ENCODE data around the gene COA1. TPM values are rescaled to one million over a fixed set of nuclear protein-coding genes. Genes with fewer than 3 reads are reported as not detected.
A peak's percentile ranks its signal among the peaks of the same experiment; 100 is the strongest.
"Not testable (repeated sequence)": the region's sequence is repeated elsewhere in the genome, so short reads cannot be mapped to it uniquely, and the experiment has no call there.

The COA1 gene
- polyA plus RNA-seq, 3 donors = 25.6 to 57.8 (median 56.2) TPM

DNA sequence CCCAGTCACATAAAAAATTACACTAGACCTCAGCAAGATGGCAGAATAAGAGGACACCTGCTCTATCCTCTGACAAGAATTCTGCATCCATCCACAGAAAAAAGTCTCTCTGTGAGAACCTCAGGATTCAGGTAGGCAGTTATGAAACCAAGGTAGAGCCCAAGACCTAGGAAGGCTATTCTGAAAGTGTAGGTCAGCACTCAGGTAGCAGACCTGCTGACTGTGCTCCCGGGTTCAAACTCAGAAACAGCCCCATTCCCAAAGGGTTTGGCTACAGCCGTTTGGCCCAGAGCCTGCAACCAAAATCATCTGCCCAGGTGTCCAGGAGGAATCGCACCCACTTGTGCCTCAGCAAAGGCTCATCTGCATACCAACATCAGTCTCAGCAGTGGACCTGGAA is 37.7 kb downstream of the COA1 start:
- Histone ChIP-seq H2AFZ (ENCODE audit: insufficient read depth, low read depth, low read length, poor library complexity, severe bottlenecking) (no peak overlapping the region), H3K79me2 (ENCODE audit: insufficient read depth, low read length) (peaks cover 94% of the 10 kb centered on the region), H3K27ac (ENCODE audit: low read depth in 1 of 2, low read length in 2 of 2) (no peak overlapping the region), H3K4me2 (replicated peaks; ENCODE audit: extremely low read depth, low read length, poor library complexity, severe bottlenecking) (no peak overlapping the region), H3K4me3 (replicated peaks in 1 of 3; ENCODE audit: low read depth in 2 of 3, low read length in 3 of 3) (no peak overlapping the region), H3K9me3 (replicated peaks in 1 of 2; ENCODE audit: control insufficient read depth in 1 of 2, insufficient read depth in 1 of 2, low read length in 2 of 2) (peaks cover 4 to 5% of the 10 kb centered on the region in 2 donors), H3K36me3 (replicated peaks in 1 of 2; ENCODE audit: control insufficient read depth in 1 of 2, insufficient read depth in 2 of 2, low read length in 2 of 2) (no peaks in the 10 kb centered on the region), H3K4me1 (ENCODE audit: control insufficient read depth in 1 of 2, insufficient read depth in 2 of 2, low read length in 2 of 2) (no peaks in the 10 kb centered on the region), H3K27me3 (ENCODE audit: control insufficient read depth in 2 of 2, insufficient read depth in 2 of 2, low read length in 2 of 2) (no peaks in the 10 kb centered on the region), H4K20me1 (ENCODE audit: insufficient read depth, low read length) (peaks cover 54% of the 10 kb centered on the region), H3K9ac (ENCODE audit: insufficient read depth, low read length, poor library complexity, severe bottlenecking) (no peak overlapping the region)
- Mint-ChIP-seq H3K27me3 (ENCODE audit: low read depth in 3 of 3) (peaks cover 0 to 3% (median 0%) of the 10 kb centered on the region in 3 donors), H3K4me3 (no peak overlapping the region), H3K9me3 (peaks cover 0 to 9% (median 4%) of the 10 kb centered on the region in 7 donors), H3K36me3 (peaks cover 8 to 11% of the 10 kb centered on the region in 2 donors), H3K27ac (no peak overlapping the region), H3K4me1 (peaks cover 2% of the 10 kb centered on the region)
- TF ChIP-seq, protein P1, sequence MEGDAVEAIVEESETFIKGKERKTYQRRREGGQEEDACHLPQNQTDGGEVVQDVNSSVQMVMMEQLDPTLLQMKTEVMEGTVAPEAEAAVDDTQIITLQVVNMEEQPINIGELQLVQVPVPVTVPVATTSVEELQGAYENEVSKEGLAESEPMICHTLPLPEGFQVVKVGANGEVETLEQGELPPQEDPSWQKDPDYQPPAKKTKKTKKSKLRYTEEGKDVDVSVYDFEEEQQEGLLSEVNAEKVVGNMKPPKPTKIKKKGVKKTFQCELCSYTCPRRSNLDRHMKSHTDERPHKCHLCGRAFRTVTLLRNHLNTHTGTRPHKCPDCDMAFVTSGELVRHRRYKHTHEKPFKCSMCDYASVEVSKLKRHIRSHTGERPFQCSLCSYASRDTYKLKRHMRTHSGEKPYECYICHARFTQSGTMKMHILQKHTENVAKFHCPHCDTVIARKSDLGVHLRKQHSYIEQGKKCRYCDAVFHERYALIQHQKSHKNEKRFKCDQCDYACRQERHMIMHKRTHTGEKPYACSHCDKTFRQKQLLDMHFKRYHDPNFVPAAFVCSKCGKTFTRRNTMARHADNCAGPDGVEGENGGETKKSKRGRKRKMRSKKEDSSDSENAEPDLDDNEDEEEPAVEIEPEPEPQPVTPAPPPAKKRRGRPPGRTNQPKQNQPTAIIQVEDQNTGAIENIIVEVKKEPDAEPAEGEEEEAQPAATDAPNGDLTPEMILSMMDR (IDR thresholded peaks at IDR 0.05) = no peak
- DNase-seq = no peak
- 97% methylated on average over 3 of the region's 3 CpGs for WGBS (ENCODE audit: insufficient coverage)
- intact Hi-C loops (cut with micrococcal nuclease) = no loop called here

GRCh38 chr7:43689115-43689514 is 40.2 kb downstream of the COA1 start:
- H3K36me3 ChIP-seq (replicated peaks in 1 of 2; ENCODE audit: control insufficient read depth in 1 of 2, insufficient read depth in 2 of 2, low read length in 2 of 2) = no peaks in the 10 kb centered on the region
- H4K20me1 ChIP-seq (ENCODE audit: insufficient read depth, low read length) = peaks cover 43% of the 10 kb centered on the region
- peak overlapping the region in 4 of 7 donors; percentile 15 to 45 (median 34) for H3K27ac Mint-ChIP-seq
- H3K4me2 ChIP-seq (replicated peaks; ENCODE audit: extremely low read depth, low read length, poor library complexity, severe bottlenecking) = no peak overlapping the region
- H3K4me3 Mint-ChIP-seq = no peak overlapping the region
- TF ChIP-seq, protein P1 (IDR thresholded peaks at IDR 0.05) = no peak
- H3K79me2 ChIP-seq (ENCODE audit: insufficient read depth, low read length) = peaks cover 85% of the 10 kb centered on the region
- no peaks in the 10 kb centered on the region for H3K4me1 ChIP-seq (ENCODE audit: control insufficient read depth in 1 of 2, insufficient read depth in 2 of 2, low read length in 2 of 2)
- peak overlapping the region in 1 of 2 donors; percentile 3 for H3K27ac ChIP-seq (ENCODE audit: low read depth in 1 of 2, low read length in 2 of 2)
- H3K36me3 Mint-ChIP-seq = peaks cover 8 to 11% of the 10 kb centered on the region in 2 donors
- DNase-seq = no peak
- H3K4me1 Mint-ChIP-seq = peaks cover 2% of the 10 kb centered on the region
- H3K9ac ChIP-seq (ENCODE audit: insufficient read depth, low read length, poor library complexity, severe bottlenecking) = no peak overlapping the region
- WGBS (ENCODE audit: insufficient coverage) = no CpG with 5 or more reads among the region's 1 CpG
- H3K27me3 Mint-ChIP-seq (ENCODE audit: low read depth in 3 of 3) = peaks cover 0 to 3% (median 0%) of the 10 kb centered on the region in 3 donors
- intact Hi-C loops (cut with micrococcal nuclease) = no loop called here
- H3K4me3 ChIP-seq (replicated peaks in 1 of 3; ENCODE audit: low read depth in 2 of 3, low read length in 3 of 3) = no peak overlapping the region
- peaks cover 4 to 5% of the 10 kb centered on the region in 2 donors for H3K9me3 ChIP-seq (replicated peaks in 1 of 2; ENCODE audit: control insufficient read depth in 1 of 2, insufficient read depth in 1 of 2, low read length in 2 of 2)
- H3K9me3 Mint-ChIP-seq = peaks cover 0 to 9% (median 4%) of the 10 kb centered on the region in 7 donors
- H3K27me3 ChIP-seq (ENCODE audit: control insufficient read depth in 2 of 2, insufficient read depth in 2 of 2, low read length in 2 of 2) = no peaks in the 10 kb centered on the region
- H2AFZ ChIP-seq (ENCODE audit: insufficient read depth, low read depth, low read length, poor library complexity, severe bottlenecking) = no peak overlapping the region

DNA sequence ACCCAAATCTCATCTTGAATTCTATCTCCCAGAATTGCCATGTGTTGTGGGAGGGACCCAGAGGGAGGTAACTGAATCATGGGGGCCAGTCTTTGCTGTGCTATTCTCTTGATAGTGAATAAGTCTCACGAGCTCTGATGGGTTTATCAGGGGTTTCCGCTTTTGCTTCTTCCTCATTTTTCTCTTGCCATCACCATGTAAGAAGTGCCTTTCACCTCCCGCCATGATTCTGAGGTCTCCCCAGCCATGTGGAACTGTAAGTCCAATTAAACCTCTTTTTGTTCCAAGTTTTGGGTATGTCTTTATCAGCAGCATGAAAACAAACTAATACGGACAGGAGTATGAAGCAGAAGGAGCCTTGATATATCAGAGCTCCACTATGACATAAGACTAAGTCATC is 41.5 kb downstream of the COA1 start:
- H3K9ac ChIP-seq (ENCODE audit: insufficient read depth, low read length, poor library complexity, severe bottlenecking); H3K4me2 ChIP-seq (replicated peaks; ENCODE audit: extremely low read depth, low read length, poor library complexity, severe bottlenecking); H3K27me3 Mint-ChIP-seq (ENCODE audit: low read depth in 3 of 3); H3K4me1 Mint-ChIP-seq; H3K4me3 Mint-ChIP-seq; H3K36me3 ChIP-seq (replicated peaks in 1 of 2; ENCODE audit: control insufficient read depth in 1 of 2, insufficient read depth in 2 of 2, low read length in 2 of 2); H3K9me3 ChIP-seq (replicated peaks in 1 of 2; ENCODE audit: control insufficient read depth in 1 of 2, insufficient read depth in 1 of 2, low read length in 2 of 2); H2AFZ ChIP-seq (ENCODE audit: insufficient read depth, low read depth, low read length, poor library complexity, severe bottlenecking); H3K27ac ChIP-seq (ENCODE audit: low read depth in 1 of 2, low read length in 2 of 2); H3K27me3 ChIP-seq (ENCODE audit: control insufficient read depth in 2 of 2, insufficient read depth in 2 of 2, low read length in 2 of 2); intact Hi-C loops (cut with micrococcal nuclease); H3K4me1 ChIP-seq (ENCODE audit: control insufficient read depth in 1 of 2, insufficient read depth in 2 of 2, low read length in 2 of 2); H3K9me3 Mint-ChIP-seq; DNase-seq; H3K4me3 ChIP-seq (replicated peaks in 1 of 3; ENCODE audit: low read depth in 2 of 3, low read length in 3 of 3): not testable (repeated sequence)
- peak overlapping the region in 1 of 7 donors; percentile 68 for H3K27ac Mint-ChIP-seq
- WGBS (ENCODE audit: insufficient coverage) = no CpG with 5 or more reads among the region's 4 CpGs
- Histone ChIP-seq H3K79me2 (ENCODE audit: insufficient read depth, low read length) (peaks cover 85% of the 10 kb centered on the region), H4K20me1 (ENCODE audit: insufficient read depth, low read length) (peaks cover 42% of the 10 kb centered on the region)
- peaks cover 8 to 11% of the 10 kb centered on the region in 2 donors for H3K36me3 Mint-ChIP-seq
